NB4 (cell line): ENCODE measurements around the gene TMBIM4.
"Not testable (repeated sequence)": the region's sequence is repeated elsewhere in the genome, so short reads cannot be mapped to it uniquely, and the experiment has no call there.

Experiments used
- DNase-seq: peaks from one replicate; pipeline ENCODE4 v3.0.0; 2010; ENCODE audit warnings: low read depth
- H3K4me3 ChIP-seq: one replicate; pipeline ENCODE4 v1.5.1; 2011; ENCODE audit warnings: mild to moderate bottlenecking, low read depth, low read length, moderate library complexity
- MYC ChIP-seq: IDR thresholded peaks from 2 replicates; pipeline ENCODE4 v1.6.1; 2011; ENCODE audit warnings: low read depth, low read length
- POLR2A ChIP-seq: IDR thresholded peaks from 2 replicates; pipeline ENCODE4 v1.6.1; 2011; ENCODE audit warnings: mild to moderate bottlenecking; ENCODE audit not compliant: insufficient read length; ENCODE audit errors: extremely low read depth
- TF ChIP-seq, protein P1 (sequence below): IDR thresholded peaks from 2 replicates; pipeline ENCODE4 v1.6.1; 2011; ENCODE audit warnings: low read depth, low read length
- TF ChIP-seq, protein P2 (sequence below): IDR thresholded peaks from one replicate; pipeline ENCODE4 v1.5.1; 2012; ENCODE audit warnings: low read depth, low read length

The TMBIM4 gene

DNA sequence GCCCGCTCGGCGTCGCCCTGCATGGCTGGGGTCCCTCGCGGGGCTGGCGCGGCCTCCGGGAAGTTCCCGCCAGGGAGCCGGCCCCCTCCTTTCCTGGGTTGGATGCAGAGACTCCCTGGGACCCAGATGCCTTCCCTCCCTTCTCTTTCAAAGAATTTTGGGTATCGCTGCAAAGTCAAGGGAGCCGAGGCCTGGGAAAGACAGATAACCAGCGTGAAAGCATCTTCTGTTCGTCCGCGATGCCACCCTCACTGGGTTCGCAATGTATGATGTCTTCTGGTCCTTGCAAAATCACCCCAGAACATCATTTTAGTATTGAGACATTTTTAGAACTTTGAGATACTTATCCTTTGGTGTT, 19.7 kb upstream of the TMBIM4 start:
- H3K4me3 ChIP-seq, result peak overlapping the region; percentile 87
- DNase-seq, result peak; percentile 65
- TF ChIP-seq, protein P1, sequence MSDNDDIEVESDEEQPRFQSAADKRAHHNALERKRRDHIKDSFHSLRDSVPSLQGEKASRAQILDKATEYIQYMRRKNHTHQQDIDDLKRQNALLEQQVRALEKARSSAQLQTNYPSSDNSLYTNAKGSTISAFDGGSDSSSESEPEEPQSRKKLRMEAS, result no peak
- TF ChIP-seq MYC (no peak), POLR2A (no peak)
- TF ChIP-seq, protein P2, sequence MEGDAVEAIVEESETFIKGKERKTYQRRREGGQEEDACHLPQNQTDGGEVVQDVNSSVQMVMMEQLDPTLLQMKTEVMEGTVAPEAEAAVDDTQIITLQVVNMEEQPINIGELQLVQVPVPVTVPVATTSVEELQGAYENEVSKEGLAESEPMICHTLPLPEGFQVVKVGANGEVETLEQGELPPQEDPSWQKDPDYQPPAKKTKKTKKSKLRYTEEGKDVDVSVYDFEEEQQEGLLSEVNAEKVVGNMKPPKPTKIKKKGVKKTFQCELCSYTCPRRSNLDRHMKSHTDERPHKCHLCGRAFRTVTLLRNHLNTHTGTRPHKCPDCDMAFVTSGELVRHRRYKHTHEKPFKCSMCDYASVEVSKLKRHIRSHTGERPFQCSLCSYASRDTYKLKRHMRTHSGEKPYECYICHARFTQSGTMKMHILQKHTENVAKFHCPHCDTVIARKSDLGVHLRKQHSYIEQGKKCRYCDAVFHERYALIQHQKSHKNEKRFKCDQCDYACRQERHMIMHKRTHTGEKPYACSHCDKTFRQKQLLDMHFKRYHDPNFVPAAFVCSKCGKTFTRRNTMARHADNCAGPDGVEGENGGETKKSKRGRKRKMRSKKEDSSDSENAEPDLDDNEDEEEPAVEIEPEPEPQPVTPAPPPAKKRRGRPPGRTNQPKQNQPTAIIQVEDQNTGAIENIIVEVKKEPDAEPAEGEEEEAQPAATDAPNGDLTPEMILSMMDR, result no peak

- DNase-seq, result peak; percentile 94
- TF ChIP-seq, protein P2, result no peak
- TF ChIP-seq POLR2A (peak; percentile 78), MYC (peak; percentile 86)
- TF ChIP-seq, protein P1, result peak; percentile 94
These were observed 19.0 kb upstream of the TMBIM4 start, which contains the start of gene IRAK3 for GRCh38 chr12:66188584-66189485. IRAK3 (plus strand) TSS chr12:66189214; CDS start chr12:66189300, 86 bp downstream.

GRCh38 chr12:66187821-66188220, 18.0 kb upstream of the TMBIM4 start:
- no peak overlapping the region for H3K4me3 ChIP-seq
- no peak for DNase-seq
- TF ChIP-seq, protein P2, result no peak
- TF ChIP-seq, protein P1, result no peak
- TF ChIP-seq POLR2A, result no peak
- TF ChIP-seq MYC, result no peak

More at GRCh38 chr12:66188584-66189485, 19.0 kb upstream of the TMBIM4 start, which contains the start of gene IRAK3:
- H3K4me3 ChIP-seq, result peak within 1 kb of the TSS; percentile 87

DNA sequence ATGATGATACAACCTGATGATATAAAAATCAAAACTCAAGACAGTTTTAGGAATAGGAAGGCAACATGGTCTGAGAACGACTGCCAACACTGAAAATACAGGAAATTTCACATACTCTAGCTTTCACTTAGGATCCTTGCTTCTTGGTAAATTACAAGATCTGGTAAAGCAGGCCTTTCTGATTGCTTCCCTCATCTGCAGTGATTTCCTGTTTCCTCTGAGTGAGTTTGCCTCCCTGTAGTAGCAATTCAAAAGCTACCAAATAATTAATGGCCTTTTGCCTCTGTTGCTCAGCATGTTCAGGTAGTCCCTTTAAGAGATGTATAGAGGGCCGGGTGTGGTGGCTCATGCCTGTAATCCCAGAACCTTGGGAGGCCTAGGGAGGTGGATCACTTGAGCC, 17.2 kb upstream of the TMBIM4 start:
- no peak for DNase-seq
- H3K4me3 ChIP-seq, result no peak overlapping the region
- TF ChIP-seq, protein P1, result no peak
- TF ChIP-seq POLR2A (no peak), MYC (no peak)
- TF ChIP-seq, protein P2, result no peak

GRCh38 chr12:66184822-66185221, 15.0 kb upstream of the TMBIM4 start:
- not testable (repeated sequence) for DNase-seq, H3K4me3 ChIP-seq

GRCh38 chr12:66182956-66183355, 13.2 kb upstream of the TMBIM4 start:
- H3K4me3 ChIP-seq, result no peak overlapping the region
- no peak for TF ChIP-seq MYC
- TF ChIP-seq, protein P1, result no peak
- TF ChIP-seq POLR2A, result no peak
- TF ChIP-seq, protein P2, result no peak
- no peak for DNase-seq
